Central memory CD8-positive, alpha-beta T cell (primary cell): ENCODE data around the gene IKZF4.
"Not testable (repeated sequence)": the region's sequence is repeated elsewhere in the genome, so short reads cannot be mapped to it uniquely, and the experiment has no call there.

Experiments
- ATAC-seq: fragments of 150-1000 bp; cut with Tn5 transposase; replicated peaks from 2 replicates; pipeline ENCODE4 v1.10.0; 2022; ENCODE audit warnings: mild to moderate bottlenecking, moderate FRiP score, moderate number of reproducible peaks; ENCODE audit not compliant: poor library complexity, severe bottlenecking; ENCODE audit errors: extremely low read depth
- DNase-seq, 2 donors: peaks; one replicate each; pipeline ENCODE4 v3.0.0; 2021; ENCODE audit warnings: low spot score in 2 of 2
- H3K27ac Mint-ChIP-seq: one replicate; pipeline ENCODE4 v1.8.0; 2022; ENCODE audit warnings: low read depth, mild to moderate bottlenecking, moderate library complexity, mixed read lengths
- H3K27me3 Mint-ChIP-seq: one replicate; pipeline ENCODE4 v1.8.0; 2022; ENCODE audit warnings: mixed read lengths
- H3K36me3 Mint-ChIP-seq: one replicate; pipeline ENCODE4 v1.8.0; 2022; ENCODE audit warnings: mild to moderate bottlenecking, moderate library complexity, mixed read lengths; ENCODE audit not compliant: insufficient read depth
- H3K4me1 Mint-ChIP-seq: one replicate; pipeline ENCODE4 v1.8.0; 2022; ENCODE audit warnings: mixed read lengths
- H3K4me3 Mint-ChIP-seq: one replicate; pipeline ENCODE4 v1.8.0; 2022; ENCODE audit warnings: mild to moderate bottlenecking, moderate library complexity, mixed read lengths
- H3K9me3 Mint-ChIP-seq: one replicate; pipeline ENCODE4 v1.8.0; 2022; ENCODE audit warnings: mixed read lengths

The IKZF4 gene

DNA sequence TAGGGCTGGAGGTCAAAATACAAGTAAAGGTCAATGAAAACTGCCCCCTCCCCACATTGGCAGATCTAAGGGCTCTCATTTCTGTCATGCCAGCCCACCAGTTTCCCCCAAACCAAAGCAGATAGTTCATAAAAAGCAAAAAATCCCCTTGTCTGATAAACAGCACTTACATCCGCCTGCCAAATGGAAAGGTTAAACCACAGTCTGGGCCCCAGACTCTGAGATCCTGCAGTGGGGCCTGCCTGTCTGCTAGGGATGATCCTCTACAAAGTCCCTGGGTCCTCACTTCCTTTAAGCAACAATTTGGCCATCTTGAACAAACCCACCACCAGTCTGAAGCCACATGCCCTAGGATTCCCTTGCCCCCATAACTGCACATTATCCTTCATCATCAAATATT, 11.1 kb downstream of the IKZF4 start:
- H3K9me3 Mint-ChIP-seq = no peaks in the 10 kb centered on the region
- no peak for ATAC-seq
- no peak overlapping the region for H3K4me3 Mint-ChIP-seq
- peaks cover 8% of the 10 kb centered on the region for H3K4me1 Mint-ChIP-seq
- no peaks in the 10 kb centered on the region for H3K27me3 Mint-ChIP-seq
- peaks cover 13% of the 10 kb centered on the region for H3K36me3 Mint-ChIP-seq
- H3K27ac Mint-ChIP-seq = peak overlapping the region; percentile 13
- DNase-seq = no peak

DNA sequence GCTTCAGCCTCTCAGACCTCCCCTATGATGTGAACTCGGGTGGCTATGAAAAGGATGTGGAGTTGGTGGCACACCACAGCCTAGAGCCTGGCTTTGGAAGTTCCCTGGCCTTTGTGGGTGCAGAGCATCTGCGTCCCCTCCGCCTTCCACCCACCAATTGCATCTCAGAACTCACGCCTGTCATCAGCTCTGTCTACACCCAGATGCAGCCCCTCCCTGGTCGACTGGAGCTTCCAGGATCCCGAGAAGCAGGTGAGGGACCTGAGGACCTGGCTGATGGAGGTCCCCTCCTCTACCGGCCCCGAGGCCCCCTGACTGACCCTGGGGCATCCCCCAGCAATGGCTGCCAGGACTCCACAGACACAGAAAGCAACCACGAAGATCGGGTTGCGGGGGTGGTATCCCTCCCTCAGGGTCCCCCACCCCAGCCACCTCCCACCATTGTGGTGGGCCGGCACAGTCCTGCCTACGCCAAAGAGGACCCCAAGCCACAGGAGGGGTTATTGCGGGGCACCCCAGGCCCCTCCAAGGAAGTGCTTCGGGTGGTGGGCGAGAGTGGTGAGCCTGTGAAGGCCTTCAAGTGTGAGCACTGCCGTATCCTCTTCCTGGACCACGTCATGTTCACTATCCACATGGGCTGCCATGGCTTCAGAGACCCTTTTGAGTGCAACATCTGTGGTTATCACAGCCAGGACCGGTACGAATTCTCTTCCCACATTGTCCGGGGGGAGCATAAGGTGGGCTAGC, 13.9 kb downstream of the IKZF4 start:
- no peaks in the 10 kb centered on the region for H3K27me3 Mint-ChIP-seq
- peak overlapping the region; percentile 86 for H3K27ac Mint-ChIP-seq
- no peak overlapping the region for H3K4me3 Mint-ChIP-seq
- H3K9me3 Mint-ChIP-seq = no peaks in the 10 kb centered on the region
- H3K4me1 Mint-ChIP-seq = peaks cover 18% of the 10 kb centered on the region
- peaks cover 8% of the 10 kb centered on the region for H3K36me3 Mint-ChIP-seq
- DNase-seq (peak in 1 of 2 donors; percentile 16), ATAC-seq (peak; percentile 70)

DNA sequence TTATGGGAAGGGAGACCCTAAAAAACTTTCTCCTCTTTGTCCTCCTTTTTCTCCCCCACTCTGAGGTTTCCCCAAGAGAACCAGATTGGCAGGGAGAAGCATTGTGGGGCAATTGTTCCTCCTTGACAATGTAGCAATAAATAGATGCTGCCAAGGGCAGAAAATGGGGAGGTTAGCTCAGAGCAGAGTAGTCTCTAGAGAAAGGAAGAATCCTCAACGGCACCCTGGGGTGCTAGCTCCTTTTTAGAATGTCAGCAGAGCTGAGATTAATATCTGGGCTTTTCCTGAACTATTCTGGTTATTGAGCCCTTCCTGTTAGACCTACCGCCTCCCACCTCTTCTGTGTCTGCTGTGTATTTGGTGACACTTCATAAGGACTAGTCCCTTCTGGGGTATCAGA, 16.3 kb downstream of the IKZF4 start:
- no peak for ATAC-seq
- Mint-ChIP-seq H3K27me3 (no peaks in the 10 kb centered on the region), H3K36me3 (peaks cover 19% of the 10 kb centered on the region), H3K27ac (peak overlapping the region; percentile 86), H3K4me3 (no peak overlapping the region), H3K4me1 (peaks cover 23% of the 10 kb centered on the region), H3K9me3 (no peaks in the 10 kb centered on the region)
- no peak for DNase-seq

DNA sequence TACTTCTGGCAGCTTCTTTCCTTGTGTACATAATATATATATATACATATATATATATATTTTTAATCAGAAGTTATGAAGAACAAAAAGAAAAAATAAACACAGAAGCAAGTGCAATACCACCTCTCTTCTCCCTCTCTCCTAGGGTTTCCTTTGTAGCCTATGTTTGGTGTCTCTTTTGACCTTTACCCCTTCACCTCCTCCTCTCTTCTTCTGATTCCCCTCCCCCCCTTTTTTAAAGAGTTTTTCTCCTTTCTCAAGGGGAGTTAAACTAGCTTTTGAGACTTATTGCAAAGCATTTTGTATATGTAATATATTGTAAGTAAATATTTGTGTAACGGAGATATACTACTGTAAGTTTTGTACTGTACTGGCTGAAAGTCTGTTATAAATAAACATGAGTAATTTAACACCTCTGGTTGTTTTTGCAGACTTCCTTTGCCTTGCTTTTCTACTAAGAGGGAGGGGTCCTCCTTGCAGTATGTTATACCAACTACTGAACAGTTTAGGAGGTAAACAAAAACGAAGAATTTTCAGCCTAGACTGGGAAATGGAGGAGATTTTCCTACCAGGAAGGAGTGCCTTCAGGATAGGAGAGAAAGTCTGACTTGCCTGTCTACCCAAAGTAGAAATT, 17.3 kb downstream of the IKZF4 start:
- Mint-ChIP-seq H3K27me3 (no peaks in the 10 kb centered on the region), H3K36me3 (peaks cover 24% of the 10 kb centered on the region), H3K4me1 (peaks cover 30% of the 10 kb centered on the region), H3K9me3 (no peaks in the 10 kb centered on the region), H3K4me3 (no peak overlapping the region), H3K27ac (peak overlapping the region; percentile 86)
- ATAC-seq (no peak), DNase-seq (no peak)

DNA sequence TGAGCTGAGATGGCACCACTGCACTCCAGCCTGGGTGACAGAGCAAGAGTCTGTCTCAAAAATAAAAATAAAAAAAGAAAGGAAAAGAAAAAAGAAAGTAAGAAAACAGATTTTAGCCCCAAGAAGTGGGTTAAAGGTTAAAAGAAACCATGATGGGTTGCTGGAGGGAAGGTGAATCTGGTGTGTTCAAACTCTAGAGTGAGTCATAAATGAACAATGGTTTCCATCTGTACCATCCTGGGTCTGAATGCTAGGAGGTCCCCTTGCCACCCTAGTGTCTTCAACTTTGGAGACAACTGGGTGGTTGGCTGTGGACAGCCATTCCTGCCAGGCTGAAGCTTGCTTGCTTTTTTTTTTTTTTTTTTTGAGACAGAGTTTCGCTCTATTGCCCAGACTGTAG, 19.3 kb downstream of the IKZF4 start:
- no peaks in the 10 kb centered on the region for H3K9me3 Mint-ChIP-seq
- no peak overlapping the region for H3K27ac Mint-ChIP-seq
- DNase-seq (no peak), ATAC-seq (no peak)
- H3K36me3 Mint-ChIP-seq = peaks cover 41% of the 10 kb centered on the region
- H3K4me3 Mint-ChIP-seq = no peak overlapping the region
- peaks cover 33% of the 10 kb centered on the region for H3K4me1 Mint-ChIP-seq
- H3K27me3 Mint-ChIP-seq = no peaks in the 10 kb centered on the region

DNA sequence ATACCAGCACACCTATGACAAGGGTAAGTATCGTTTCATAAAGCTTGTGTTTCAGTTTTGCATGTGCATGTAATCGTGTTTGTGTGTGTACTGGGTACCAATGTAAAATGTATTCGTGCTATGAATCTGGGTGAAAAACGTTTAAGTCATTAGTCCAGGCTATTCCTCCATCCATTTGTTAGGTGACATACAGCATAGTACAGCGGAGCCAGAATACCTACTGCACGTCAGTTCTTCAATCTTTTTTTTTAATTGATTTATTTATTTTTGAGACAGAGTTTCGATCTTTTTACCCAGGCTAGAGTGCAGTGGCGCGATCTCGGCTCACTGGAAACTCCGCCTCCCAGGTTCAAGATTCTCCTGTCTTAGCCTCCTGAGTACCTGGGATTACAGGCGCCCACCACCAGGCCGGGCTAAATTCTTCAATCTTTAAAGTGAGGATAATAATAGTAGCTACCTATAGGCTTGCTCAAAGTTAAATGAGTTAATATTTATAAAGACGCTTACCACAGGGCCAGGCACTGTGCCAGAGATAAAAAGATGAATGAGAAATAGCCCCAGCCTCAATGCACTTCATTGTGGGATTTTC, 20.2 kb downstream of the IKZF4 start:
- peak overlapping the region; percentile 88 for H3K4me3 Mint-ChIP-seq
- H3K9me3 Mint-ChIP-seq = no peaks in the 10 kb centered on the region
- peak overlapping the region; percentile 92 for H3K27ac Mint-ChIP-seq
- no peak for DNase-seq
- no peak for ATAC-seq
- H3K4me1 Mint-ChIP-seq = peaks cover 26% of the 10 kb centered on the region
- H3K36me3 Mint-ChIP-seq = peaks cover 49% of the 10 kb centered on the region
- H3K27me3 Mint-ChIP-seq = no peaks in the 10 kb centered on the region

DNA sequence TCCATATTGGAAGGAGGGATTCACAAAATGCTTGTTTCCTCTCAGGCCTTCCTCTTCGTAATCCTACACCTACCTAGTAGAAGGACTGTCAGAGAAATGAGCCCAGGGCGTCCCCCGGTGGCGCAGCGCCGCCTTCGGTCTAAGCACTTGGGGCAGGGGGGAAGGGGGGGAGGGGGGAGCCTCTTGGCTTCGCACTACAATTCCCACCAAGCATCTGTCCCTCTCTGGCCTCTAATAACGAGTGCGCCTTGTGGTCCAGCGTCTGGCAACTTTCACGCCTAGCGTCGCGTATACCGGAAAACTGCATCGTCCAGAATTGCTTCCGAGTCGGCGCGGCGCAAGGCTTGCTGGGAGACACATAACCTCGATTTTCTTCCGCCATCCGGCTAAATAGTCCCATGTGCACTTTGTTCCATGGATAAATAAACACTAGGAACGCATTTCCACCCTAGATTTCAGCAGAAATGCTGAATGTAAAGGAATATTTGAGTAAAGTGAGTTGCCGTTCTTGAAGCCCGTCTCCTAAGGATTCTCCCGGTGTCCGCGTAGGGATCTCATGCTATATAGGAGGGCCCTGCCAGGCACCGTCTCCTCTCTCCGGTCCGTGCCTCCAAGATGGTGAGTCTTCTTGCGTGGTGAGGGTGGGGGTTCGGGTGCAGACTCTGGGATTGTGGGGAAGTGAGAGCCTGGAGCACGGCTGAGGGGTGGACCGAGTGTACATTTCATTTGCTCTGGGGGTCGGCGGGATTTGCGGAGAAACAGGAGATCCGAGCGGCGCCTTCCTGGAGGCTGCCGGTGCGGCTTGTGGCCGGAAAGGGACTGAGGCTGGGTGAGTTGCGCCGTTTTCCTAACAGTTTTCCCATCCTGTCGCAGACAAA, 20.9 kb downstream of the IKZF4 start, which contains the start of gene RPS26:
TSS of gene RPS26 (plus strand) at position 367 of the 878 bp plus-strand sequence. CDS start at position 616, 249 bp downstream.
- peaks cover 50% of the 10 kb centered on the region for H3K36me3 Mint-ChIP-seq
- H3K27ac Mint-ChIP-seq = peak within 1 kb of the TSS; percentile 92
- H3K4me1 Mint-ChIP-seq = peaks cover 26% of the 10 kb centered on the region
- DNase-seq (peak; percentile 80 to 89), ATAC-seq (peak; percentile 93)
- peak within 1 kb of the TSS; percentile 88 for H3K4me3 Mint-ChIP-seq
- no peaks in the 10 kb centered on the region for H3K27me3 Mint-ChIP-seq
- no peaks in the 10 kb centered on the region for H3K9me3 Mint-ChIP-seq

DNA sequence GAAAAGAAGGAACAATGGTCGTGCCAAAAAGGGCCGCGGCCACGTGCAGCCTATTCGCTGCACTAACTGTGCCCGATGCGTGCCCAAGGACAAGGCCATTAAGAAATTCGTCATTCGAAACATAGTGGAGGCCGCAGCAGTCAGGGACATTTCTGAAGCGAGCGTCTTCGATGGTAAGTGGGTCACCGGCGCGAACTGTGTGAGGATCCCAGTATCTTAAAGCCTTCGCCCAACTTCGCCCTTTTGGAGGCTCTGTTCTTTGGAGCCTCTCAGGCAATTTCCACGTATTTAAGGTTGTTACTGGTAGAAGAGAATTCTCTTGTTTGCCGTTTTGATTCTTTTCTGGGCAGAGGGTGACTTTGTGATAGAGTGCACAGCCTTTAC, 21.6 kb downstream of the IKZF4 start:
- Mint-ChIP-seq H3K27ac (peak overlapping the region; percentile 92), H3K4me1 (peaks cover 25% of the 10 kb centered on the region), H3K36me3 (peaks cover 50% of the 10 kb centered on the region), H3K4me3 (peak overlapping the region; percentile 88)
- DNase-seq, H3K27me3 Mint-ChIP-seq, ATAC-seq, H3K9me3 Mint-ChIP-seq: not testable (repeated sequence)

DNA sequence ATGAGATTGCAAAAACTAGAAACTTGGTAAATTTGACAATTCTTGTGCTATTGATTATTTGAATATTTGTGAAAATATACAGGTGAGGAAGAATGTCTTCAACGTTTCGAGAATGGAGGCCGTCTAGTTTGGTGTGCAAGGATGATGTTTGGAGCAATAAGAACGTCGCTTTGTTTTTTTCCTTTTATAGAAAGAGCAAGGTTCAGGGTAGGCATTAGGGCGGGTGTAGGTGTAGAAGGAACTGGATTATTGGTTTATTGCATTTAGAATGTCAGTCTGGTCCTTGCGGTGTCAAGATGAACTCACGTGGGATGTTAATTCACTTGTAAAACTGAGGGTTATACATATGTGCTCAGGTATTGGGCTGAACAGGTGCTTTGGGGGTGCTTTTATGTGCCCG, 22.0 kb downstream of the IKZF4 start:
- no peaks in the 10 kb centered on the region for H3K27me3 Mint-ChIP-seq
- H3K4me3 Mint-ChIP-seq = peak overlapping the region; percentile 88
- H3K36me3 Mint-ChIP-seq = peaks cover 50% of the 10 kb centered on the region
- H3K9me3 Mint-ChIP-seq = no peaks in the 10 kb centered on the region
- ATAC-seq = no peak
- DNase-seq = no peak
- peak overlapping the region; percentile 92 for H3K27ac Mint-ChIP-seq
- H3K4me1 Mint-ChIP-seq = peaks cover 21% of the 10 kb centered on the region

DNA sequence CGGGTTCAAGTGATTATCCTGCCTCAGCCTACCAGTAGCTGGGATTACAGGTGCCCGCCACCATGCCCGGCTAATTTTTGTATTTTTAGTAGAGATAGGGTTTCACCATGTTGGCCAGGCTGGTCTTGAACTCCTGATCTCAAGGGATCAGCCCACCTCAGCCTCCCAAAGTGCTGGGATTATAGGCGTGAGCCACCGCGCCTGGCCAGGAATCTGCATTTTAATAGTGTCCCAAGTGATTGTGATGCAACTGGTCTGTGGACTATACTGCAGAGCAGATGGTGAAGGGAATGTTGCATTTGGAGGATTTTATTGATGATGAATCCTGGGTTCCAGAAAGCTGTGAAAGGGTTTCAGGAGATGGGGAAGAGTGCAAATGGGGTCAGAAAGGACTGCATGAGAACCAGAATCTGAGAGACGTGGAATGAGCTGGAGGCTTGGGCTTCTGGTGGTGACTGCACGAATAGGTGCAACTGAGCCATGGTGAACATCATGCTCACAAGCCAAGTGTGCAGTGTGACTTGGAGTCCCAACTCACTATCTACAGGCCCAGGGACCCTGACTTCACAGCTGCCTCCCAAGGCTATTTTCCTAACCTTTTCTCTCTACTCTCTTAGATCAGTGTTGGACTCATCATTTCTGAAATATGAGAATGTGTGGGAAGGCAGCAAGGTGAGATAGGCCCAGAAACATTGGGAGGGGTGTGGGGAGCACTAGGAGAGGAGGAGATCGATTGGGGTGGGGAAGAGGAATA, 25.4 kb downstream of the IKZF4 start:
- no peak for DNase-seq
- Mint-ChIP-seq H3K36me3 (peaks cover 47% of the 10 kb centered on the region), H3K4me1 (peaks cover 16% of the 10 kb centered on the region), H3K4me3 (no peak overlapping the region), H3K27me3 (no peaks in the 10 kb centered on the region), H3K27ac (peak overlapping the region; percentile 71), H3K9me3 (no peaks in the 10 kb centered on the region)
- ATAC-seq = no peak

DNA sequence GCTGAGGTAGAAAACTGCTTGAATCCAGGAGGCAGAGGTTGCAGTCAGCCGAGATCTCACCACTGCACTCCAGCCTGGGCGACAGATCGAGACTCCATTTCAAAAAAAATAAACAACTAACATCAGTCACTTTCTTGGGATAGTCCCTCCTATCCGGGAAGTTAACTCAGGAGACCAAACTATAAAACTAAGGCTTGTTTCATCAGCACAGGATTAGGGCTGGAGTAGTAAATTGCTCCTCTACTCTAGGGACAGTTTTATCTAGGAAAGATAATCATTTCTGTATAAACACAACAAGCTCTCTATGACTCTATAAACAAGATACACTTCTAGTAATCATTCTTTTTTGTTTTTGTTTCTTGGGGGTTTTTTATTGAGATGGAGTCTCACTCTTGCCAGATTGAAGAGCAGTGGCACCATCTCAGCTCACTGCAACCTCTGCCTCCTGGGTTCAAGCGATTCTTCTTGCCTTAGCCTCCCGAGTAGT, 32.6 kb downstream of the IKZF4 start:
- ATAC-seq = no peak
- Mint-ChIP-seq H3K27ac (no peak overlapping the region), H3K4me1 (peaks cover 6% of the 10 kb centered on the region), H3K36me3 (no peaks in the 10 kb centered on the region), H3K9me3 (no peaks in the 10 kb centered on the region), H3K4me3 (no peak overlapping the region), H3K27me3 (no peaks in the 10 kb centered on the region)
- no peak for DNase-seq
